AG04450 (cell line): Measurements from ENCODE around the gene DENND2A. TPM values are rescaled to one million over a fixed set of nuclear protein-coding genes. Genes with fewer than 3 reads are reported as not detected.
"Not testable (repeated sequence)": the region's sequence is repeated elsewhere in the genome, so short reads cannot be mapped to it uniquely, and the experiment has no call there.

Source experiments
- CTCF ChIA-PET: fragments of 300-600, 350-600 bp; formaldehyde crosslinking; extraction: SDS; loops from one replicate; lab custom pipeline; 2022; ENCODE audit warnings: antibody characterized with exemption, inconsistent platforms; lab: Charles Lee
- POLR2A ChIA-PET: fragments of 350-600 bp; formaldehyde crosslinking; extraction: SDS; loops from one replicate; lab custom pipeline; 2021; ENCODE audit warnings: antibody characterized with exemption, inconsistent platforms; lab: Yijun Ruan, JAX
- DNase-seq: peaks from one replicate; pipeline ENCODE4 v3.0.0-alpha.2; 2011; ENCODE audit warnings: low read depth, low spot score
- H3K27ac ChIP-seq: one replicate; pipeline ENCODE4 v1.5.1; 2012; ENCODE audit warnings: low read depth, low read length, control low read depth
- H3K27me3 ChIP-seq: one replicate; pipeline ENCODE4 v1.6.0; 2012; ENCODE audit warnings: low read length; ENCODE audit not compliant: control insufficient read depth, insufficient read depth
- H3K4me3 ChIP-seq: 2 replicates; pipeline ENCODE4 v1.5.1; 2011; ENCODE audit warnings: mild to moderate bottlenecking, low read depth, low read length, control low read depth
- H3K9me3 ChIP-seq: 2 replicates; pipeline ENCODE4 v1.5.1; 2012; ENCODE audit warnings: low read length; ENCODE audit not compliant: control insufficient read depth, insufficient read depth
- CTCF ChIP-seq: IDR thresholded peaks from 2 replicates; pipeline ENCODE4 v1.5.1; 2011; ENCODE audit warnings: low read depth, low read length, control low read depth, inconsistent platforms
- polyA plus RNA-seq: library from polyadenylated mRNA; depleted of rRNA; stranded (reverse); fragments of >200 nt; gene quantifications from 2 replicates; pipeline ENCODE4 v1.2.3, GENCODE V29; 2011

The DENND2A gene
- polyA plus RNA-seq, 1 experiment = 40.8 TPM

GRCh38 chr7:140570120-140570519 lies 70.5 kb downstream of the DENND2A start:
- Histone ChIP-seq H3K4me3 (no peak overlapping the region), H3K27ac (no peak overlapping the region), H3K27me3 (no peaks in the 10 kb centered on the region), H3K9me3 (no peaks in the 10 kb centered on the region)
- DNase-seq = no peak
- ChIA-PET POLR2A (interaction anchor here (0.7 kb wide), 1 partner anchor 106 kb away, joined by 3 read pairs; no protein-coding TSS in a partner anchor), CTCF (no interaction called here)
- no peak for TF ChIP-seq CTCF

- POLR2A ChIA-PET = interaction anchor here (1.0 to 1.3 kb wide), 5 partner anchors 27 to 73 kb away, joined by 4 to 7 read pairs (median 6); partner anchors contain the start of gene DENND2A
Measured at GRCh38 chr7:140568021-140568813, 72.4 kb downstream of the DENND2A start.

GRCh38 chr7:140566186-140566585 lies 74.4 kb downstream of the DENND2A start:
- peak overlapping the region; percentile 75 for H3K27ac ChIP-seq
- DNase-seq = peak; percentile 45
- H3K27me3 ChIP-seq, H3K4me3 ChIP-seq, CTCF ChIA-PET, POLR2A ChIA-PET, H3K9me3 ChIP-seq: not testable (repeated sequence)

More at GRCh38 chr7:140568021-140568813, 72.4 kb downstream of the DENND2A start:
- Histone ChIP-seq H3K9me3 (no peaks in the 10 kb centered on the region), H3K4me3 (no peak overlapping the region), H3K27ac (no peak overlapping the region), H3K27me3 (no peaks in the 10 kb centered on the region)
- CTCF ChIA-PET = interaction anchor here (0.6 kb wide), 1 partner anchor 55 kb away, joined by 6 read pairs; no protein-coding TSS in a partner anchor
- DNase-seq = no peak
- TF ChIP-seq CTCF = no peak

- H3K4me3 ChIP-seq, H3K27me3 ChIP-seq, H3K9me3 ChIP-seq, POLR2A ChIA-PET, DNase-seq, CTCF ChIA-PET: not testable (repeated sequence)
- peak overlapping the region; percentile 31 for H3K27ac ChIP-seq
Measured at GRCh38 chr7:140565761-140566160, 74.9 kb downstream of the DENND2A start.

- TF ChIP-seq CTCF = no peak
- Histone ChIP-seq H3K9me3 (no peaks in the 10 kb centered on the region), H3K27ac (no peak overlapping the region), H3K4me3 (no peak overlapping the region), H3K27me3 (no peaks in the 10 kb centered on the region)
- DNase-seq = no peak
- POLR2A ChIA-PET = no interaction called here
- CTCF ChIA-PET = no interaction called here
Measured at GRCh38 chr7:140564643-140565042, 76.0 kb downstream of the DENND2A start.

- ChIA-PET CTCF (no interaction called here), POLR2A (no interaction called here)
- Histone ChIP-seq H3K27ac (no peak overlapping the region), H3K4me3 (no peak overlapping the region), H3K27me3 (no peaks in the 10 kb centered on the region), H3K9me3 (no peaks in the 10 kb centered on the region)
- no peak for DNase-seq
- no peak for TF ChIP-seq CTCF
Measured at GRCh38 chr7:140562926-140563481, 77.6 kb downstream of the DENND2A start.
